ENCODE results near the gene HYAL2.

The HYAL2 gene

DNA sequence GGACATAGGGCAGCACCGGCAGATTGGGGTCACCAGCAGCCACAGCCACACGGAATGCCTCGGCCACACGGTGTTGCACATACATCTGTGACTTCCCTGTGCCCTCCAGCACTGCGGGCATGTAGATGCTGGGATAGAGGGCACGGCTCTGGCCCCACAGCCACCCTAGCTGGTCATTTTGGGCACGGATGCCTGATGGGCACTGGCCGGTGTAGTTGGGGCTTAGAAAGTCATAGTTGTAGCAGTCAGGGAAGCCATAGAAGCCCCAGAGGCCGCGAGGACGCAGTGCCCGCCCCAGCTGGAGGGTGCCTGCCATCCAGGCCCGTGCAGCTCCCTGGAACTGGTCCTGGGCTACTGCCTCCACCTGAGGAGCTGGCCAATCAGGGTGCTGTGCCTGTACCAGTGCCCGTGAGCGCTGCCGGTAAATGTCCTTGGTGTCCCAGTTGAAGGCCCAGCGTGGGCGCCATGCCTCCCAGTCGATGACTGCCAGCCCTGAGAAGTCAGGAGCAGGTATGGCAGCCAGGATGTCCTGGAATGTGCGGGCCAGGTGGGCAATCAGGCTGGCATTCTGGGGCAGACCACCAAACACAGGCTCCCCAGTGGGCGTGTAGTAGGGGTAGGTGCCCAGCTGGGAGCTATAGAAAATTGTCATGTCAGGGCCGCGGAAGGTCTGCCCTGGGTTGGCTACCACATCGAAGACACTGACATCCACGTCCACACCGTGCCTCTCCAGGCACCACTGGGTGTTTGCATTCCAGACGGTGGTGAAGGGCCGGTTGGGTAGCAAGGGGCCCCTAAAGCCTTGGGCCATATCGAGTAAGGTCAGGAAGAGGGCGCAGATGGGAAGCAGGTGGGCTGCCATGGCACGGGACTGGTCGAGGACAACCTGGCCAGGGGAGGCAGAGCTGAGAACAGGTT, 20.2 kb downstream of the HYAL2 start:
- no peak for DNase-seq

DNA sequence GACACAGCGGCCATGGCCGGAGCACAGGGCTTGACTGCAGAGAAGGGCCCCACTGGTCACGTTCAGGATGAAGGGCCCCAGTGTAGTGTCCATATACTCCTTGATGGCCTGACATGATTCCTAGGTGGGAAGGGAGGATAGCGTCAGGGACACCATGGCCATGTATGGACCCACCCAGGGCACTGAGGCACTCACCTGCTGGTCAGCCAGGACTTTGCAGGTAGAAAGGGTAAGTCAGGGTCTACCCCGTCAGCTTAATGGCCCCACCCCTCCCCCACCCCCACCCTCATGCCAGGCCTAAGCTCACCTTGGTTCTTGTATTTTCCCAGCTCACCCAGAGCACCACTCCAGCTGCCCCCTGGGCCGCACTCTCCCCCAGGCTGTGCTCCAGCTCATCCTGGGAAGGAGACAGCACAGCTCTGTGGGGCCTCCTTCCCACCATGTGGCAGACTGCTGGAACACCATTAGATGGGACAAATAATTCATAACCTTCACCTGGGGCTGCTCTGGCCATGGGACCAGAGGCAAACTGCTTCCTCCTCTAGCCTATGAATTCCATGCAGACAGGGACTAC, 21.8 kb downstream of the HYAL2 start:
- no peak for DNase-seq

GRCh38 chr3:50299929-50300680, 22.4 kb downstream of the HYAL2 start:
- no peak for DNase-seq

DNA sequence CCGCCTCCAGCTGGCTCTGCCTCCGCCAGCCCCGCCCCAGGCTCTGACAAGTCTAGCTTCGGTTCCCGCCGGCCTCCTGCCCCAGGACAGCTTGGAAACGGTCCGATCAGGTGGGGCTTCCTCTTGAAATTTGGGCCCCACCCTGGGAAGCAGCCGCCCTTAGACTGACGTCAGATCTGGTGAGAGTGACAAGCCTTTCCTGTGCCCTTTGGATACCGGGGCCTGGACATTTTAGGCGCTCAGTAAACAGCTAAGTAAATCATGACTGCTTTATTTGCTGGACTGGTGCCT, 23.0 kb downstream of the HYAL2 start:
- DNase-seq: no peak

DNA sequence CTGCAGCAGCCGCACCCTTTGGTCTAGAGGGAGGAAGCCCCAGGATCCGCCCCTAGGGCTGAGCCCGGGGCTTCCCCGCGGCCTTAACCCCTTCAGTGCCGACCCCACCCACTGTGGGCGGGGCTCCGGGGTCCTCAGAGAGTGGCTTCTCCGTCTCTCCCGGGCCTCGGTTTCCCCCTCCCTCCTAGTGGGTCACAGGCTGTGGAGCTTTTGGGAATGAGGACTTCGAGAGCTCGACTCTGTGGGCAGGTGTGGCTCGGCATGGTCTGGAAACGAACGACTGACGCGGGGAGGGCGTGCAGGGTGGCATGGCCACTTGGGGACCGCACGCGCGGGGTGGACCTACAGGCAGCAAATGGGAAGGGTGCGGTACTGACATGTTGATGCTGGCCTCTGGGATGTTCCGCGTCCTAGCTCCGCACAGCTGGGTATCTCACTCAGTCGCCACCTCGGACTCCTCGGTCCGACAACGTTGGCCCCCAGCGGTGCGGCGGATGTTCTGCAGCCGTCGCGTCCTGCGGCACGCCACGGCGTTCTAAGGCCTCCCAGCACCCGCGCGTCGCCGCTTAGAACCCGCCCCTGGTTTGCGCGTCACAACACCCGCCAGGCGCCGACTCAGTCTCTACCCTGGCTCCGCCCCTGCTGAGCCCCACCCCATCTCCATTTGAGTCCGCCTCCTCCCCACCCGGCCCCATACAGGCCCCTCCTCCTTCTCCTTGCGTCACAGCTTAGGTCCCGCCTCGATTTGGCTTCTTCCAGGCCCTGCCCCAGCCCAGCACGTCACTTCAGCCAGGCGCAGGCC, 23.5 kb downstream of the HYAL2 start, which contains the start of the genes HYAL3 and NAA80:
TSS of gene HYAL3 (minus strand) at position 570 of the 802 bp plus-strand sequence. CDS start 3,803 bp downstream, outside the sequence.
TSS of gene NAA80 (minus strand) at position 570 of the 802 bp plus-strand sequence. CDS start 1,942 bp downstream, outside the sequence.
- DNase-seq: peak; percentile 99

GRCh38 chr3:50297896-50298725, 24.4 kb downstream of the HYAL2 start:
- DNase-seq: no peak

GRCh38 chr3:50297384-50297775, 25.2 kb downstream of the HYAL2 start:
- DNase-seq: no peak

- DNase-seq: no peak
Observed at GRCh38 chr3:50296721-50297383, 25.7 kb downstream of the HYAL2 start.

- no peak for DNase-seq
Observed at GRCh38 chr3:50295553-50296431, 26.8 kb downstream of the HYAL2 start.

- DNase-seq: no peak
Observed at GRCh38 chr3:50294492-50295403, 27.8 kb downstream of the HYAL2 start.

DNA sequence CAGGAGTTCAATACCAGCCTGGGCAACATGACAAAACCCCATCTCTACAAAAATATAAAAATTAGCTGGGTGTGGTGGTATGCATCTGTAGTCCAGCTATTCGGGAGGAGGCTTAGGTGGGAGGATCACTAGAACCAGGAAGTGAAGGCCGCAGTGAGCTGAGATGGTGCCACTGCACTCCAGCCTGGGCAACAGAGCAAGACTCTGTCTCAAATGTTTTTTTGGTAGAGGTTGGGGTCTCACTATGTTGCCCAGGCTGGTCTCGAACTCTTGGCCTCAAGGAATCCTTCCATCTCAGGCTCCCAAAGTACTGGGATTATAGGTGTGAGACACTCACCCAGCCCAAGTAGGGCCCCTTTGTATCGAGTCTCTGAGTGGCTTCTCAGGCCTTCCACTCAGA, 28.5 kb downstream of the HYAL2 start:
- DNase-seq: no peak

DNA sequence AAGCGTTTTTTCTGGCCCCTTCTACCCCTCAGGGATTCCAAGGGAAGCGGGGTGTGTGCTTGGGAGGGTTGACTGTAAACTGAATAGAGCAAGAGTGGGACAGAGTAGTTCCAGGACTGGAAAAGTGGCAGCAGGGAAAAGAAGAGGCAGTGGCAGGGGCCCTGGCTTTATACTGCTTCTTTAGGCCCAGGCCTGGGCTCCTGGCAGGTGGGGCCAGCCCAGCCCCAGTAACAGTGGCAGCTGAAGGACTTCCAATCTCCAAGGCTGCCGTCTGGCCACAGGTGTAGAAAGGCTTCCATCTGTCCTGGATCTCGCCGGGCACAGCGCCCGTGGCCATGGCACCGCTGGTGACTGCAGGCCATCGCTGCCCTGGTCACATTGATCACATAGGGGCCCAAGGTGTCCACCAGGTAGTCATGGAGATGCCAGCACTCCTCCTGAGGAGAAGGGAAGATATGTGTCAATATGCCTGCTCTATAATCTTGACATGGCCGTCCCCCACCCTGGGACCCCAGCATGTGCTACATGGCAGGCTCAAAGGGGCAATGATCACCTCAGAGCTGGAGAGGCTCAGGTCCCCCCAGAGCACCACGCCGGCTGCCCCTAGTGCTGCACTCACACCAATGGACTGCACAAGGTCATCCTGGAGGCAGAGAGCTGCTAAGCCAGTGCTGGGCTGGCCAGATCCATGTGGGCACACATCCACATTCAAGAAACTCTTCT, 29.3 kb downstream of the HYAL2 start:
- DNase-seq: no peak

- peak; percentile 93 for DNase-seq
Observed at GRCh38 chr3:50292159-50293078, 30.1 kb downstream of the HYAL2 start, which contains the start of gene IFRD2. IFRD2 (minus strand) TSS chr3:50292429; CDS start chr3:50292274, 155 bp downstream.

DNA sequence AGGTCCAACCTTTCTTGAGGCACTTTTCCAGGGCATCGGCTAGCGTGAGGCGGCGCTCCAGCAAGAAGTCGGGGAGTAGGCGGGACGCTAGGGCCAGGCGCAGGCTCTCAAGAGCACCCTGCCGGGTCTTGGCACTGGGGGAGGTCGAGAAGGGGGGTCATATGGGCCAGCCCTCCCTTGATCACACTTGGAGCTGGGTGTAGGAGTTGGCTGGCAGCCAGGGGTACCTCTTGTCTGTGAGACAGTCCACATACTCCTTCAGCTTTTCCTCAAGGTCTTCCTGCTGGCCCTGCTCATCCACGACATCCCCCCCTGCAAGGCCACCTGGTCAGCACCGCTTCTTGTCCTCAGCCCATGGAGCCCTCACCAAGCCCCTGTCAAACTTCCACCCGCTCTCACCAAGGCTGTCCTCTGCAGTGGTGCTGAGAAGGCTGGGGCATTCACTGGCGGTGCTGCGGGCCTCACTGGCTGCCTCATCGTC, 32.3 kb downstream of the HYAL2 start:
- no peak for DNase-seq

DNA sequence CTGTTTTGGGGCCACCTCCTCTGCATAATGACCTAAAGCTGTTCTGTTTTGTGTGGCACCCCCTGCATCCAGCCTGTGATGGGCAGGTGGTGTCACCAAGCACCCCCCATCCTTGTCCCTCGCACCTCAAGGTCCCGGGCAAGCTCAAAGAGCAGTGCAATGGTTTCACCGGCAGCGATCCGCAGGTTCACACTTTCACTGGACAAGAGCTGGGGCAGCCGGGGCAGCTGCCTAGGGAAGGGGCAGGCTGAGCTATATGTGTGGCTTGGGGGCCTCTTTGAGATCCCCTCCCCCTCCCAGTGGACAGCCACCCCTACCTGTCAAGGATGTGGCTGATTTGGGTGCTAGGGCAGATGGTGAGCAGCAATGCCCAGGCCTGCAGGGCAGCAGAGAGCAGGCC, 33.4 kb downstream of the HYAL2 start:
- DNase-seq: no peak

DNA sequence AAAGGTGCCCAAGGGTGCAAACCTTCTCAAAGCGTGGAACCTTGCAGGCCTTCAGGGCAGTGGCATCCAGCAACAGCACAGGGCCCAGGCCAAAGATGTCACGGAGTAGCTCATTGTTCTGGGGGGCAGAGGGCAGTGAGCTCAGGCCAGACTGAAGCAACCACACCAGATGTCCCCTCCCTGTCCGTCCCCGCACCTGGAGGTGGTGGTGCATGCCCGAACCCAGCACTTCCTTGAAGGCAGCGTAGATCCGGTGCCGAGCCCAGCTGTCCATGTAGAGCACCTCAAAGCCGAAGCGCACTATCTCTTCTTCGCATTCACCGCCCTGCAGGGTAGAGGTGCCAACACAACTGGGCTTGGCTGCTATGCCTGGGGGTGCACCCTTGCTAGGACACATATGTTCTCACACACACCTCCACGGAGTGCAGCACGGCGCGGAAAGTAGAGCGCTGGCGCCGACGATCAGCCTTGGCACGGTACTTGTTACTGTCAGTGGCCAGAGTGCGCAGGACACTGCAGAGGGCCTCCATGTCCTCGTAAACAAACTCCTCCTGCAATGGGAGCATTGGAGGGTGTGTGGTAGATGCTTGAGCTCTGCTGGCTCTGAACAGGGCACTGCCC, 34.0 kb downstream of the HYAL2 start:
- DNase-seq: no peak

All from activated effector memory CD4-positive, alpha-beta T cell treated with Interleukin-2 at 50 U/mL for 16 hours (primary cell).